ENCODE measurements around the gene CPA5.

GRCh38 chr7:130334274-130334673 lies 10.3 kb upstream of the CPA5 start:
- TF ChIP-seq CTCF (IDR thresholded peaks at IDR 0.05; ENCODE audit: extremely low read depth in 1 of 2, insufficient read depth in 1 of 2, low read depth in 1 of 2, low read length in 2 of 2) (no peak), POLR2A (IDR thresholded peaks at IDR 0.05; ENCODE audit: low read depth, low read length) (no peak), MAX (IDR thresholded peaks at IDR 0.05; ENCODE audit: insufficient read depth, insufficient read length) (no peak), FOS (IDR thresholded peaks at IDR 0.05; ENCODE audit: borderline replicate concordance, insufficient read depth, low read length) (no peak), EZH2 (IDR thresholded peaks at IDR 0.05; ENCODE audit: borderline replicate concordance, low read depth, low read length, severe bottlenecking) (no peak), POLR2AphosphoS5 (IDR thresholded peaks at IDR 0.05; ENCODE audit: insufficient read depth, low read depth, low read length) (no peak), GATA2 (IDR thresholded peaks at IDR 0.05; ENCODE audit: insufficient read depth, insufficient read length, low read depth, low read length) (no peak), JUN (IDR thresholded peaks at IDR 0.05; ENCODE audit: borderline replicate concordance, insufficient read depth, insufficient read length, low read depth) (no peak), MYC (IDR thresholded peaks at IDR 0.05; ENCODE audit: low read depth, low read length) (no peak)
